ENCODE data around the gene PSAT1. TPM values are rescaled to one million over a fixed set of nuclear protein-coding genes. Genes with fewer than 3 reads are reported as not detected.

The PSAT1 gene
- total RNA-seq, 1 donor from 2014 or later, result 83.3 TPM

DNA sequence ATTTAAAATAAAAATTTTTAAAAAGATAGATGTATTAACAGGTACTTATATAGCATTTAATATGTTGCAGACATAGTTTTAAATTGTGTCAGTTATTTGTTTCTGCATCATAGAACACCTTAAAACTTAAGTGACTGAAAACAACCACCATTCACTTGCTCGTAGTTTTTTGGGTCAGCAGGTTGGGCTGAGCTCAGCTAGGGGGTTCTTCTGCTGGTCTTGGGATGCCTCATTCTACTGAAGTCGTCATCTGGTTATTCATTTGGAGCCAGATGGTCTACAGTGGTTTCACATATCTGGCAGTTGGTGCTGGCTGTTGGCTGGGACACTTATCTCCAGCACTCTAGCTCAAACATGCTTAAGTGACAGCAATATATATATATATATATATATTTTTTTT is 29.6 kb downstream of the PSAT1 start:
- Mint-ChIP-seq H3K4me1 (ENCODE audit: low read depth, unreplicated experiment) (peaks cover 16% of the 10 kb centered on the region), H3K27me3 (ENCODE audit: unreplicated experiment) (peaks cover 2% of the 10 kb centered on the region), H3K4me3 (ENCODE audit: unreplicated experiment) (no peak overlapping the region), H3K36me3 (ENCODE audit: unreplicated experiment) (peaks cover 8% of the 10 kb centered on the region), H3K27ac (ENCODE audit: unreplicated experiment) (no peak overlapping the region), H3K9me3 (ENCODE audit: unreplicated experiment) (peaks cover 4% of the 10 kb centered on the region)
- TF ChIP-seq, protein P1, sequence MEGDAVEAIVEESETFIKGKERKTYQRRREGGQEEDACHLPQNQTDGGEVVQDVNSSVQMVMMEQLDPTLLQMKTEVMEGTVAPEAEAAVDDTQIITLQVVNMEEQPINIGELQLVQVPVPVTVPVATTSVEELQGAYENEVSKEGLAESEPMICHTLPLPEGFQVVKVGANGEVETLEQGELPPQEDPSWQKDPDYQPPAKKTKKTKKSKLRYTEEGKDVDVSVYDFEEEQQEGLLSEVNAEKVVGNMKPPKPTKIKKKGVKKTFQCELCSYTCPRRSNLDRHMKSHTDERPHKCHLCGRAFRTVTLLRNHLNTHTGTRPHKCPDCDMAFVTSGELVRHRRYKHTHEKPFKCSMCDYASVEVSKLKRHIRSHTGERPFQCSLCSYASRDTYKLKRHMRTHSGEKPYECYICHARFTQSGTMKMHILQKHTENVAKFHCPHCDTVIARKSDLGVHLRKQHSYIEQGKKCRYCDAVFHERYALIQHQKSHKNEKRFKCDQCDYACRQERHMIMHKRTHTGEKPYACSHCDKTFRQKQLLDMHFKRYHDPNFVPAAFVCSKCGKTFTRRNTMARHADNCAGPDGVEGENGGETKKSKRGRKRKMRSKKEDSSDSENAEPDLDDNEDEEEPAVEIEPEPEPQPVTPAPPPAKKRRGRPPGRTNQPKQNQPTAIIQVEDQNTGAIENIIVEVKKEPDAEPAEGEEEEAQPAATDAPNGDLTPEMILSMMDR (IDR thresholded peaks at IDR 0.05; ENCODE audit: partially characterized antibody, unreplicated experiment), result no peak
- DNase-seq, result no peak

DNA sequence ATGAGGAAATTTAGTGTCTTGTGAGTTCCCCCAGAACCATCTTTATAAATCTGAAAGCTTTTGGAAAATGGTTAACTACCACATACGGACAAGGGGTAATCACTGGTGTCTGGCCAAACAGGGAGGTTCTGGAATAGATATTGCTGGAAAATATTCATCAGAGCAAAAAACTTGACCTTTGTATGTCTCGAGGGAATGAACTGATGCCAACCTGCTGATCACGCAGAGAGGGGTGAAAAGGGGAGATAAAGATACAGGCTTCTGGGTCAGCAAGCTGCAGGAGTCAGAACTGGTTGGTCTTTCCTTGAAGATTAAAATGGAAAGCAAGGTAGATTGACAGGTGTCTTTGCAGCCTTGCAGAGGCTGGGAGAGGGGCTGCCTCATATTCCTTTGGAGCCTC is 35.5 kb downstream of the PSAT1 start:
- H3K27me3 Mint-ChIP-seq (ENCODE audit: unreplicated experiment), result peaks cover 2% of the 10 kb centered on the region
- TF ChIP-seq, protein P1 (IDR thresholded peaks at IDR 0.05; ENCODE audit: partially characterized antibody, unreplicated experiment), result no peak
- peaks cover 32% of the 10 kb centered on the region for H3K36me3 Mint-ChIP-seq (ENCODE audit: unreplicated experiment)
- H3K4me3 Mint-ChIP-seq (ENCODE audit: unreplicated experiment), result no peak overlapping the region
- peaks cover 2% of the 10 kb centered on the region for H3K9me3 Mint-ChIP-seq (ENCODE audit: unreplicated experiment)
- no peaks in the 10 kb centered on the region for H3K4me1 Mint-ChIP-seq (ENCODE audit: low read depth, unreplicated experiment)
- no peak overlapping the region for H3K27ac Mint-ChIP-seq (ENCODE audit: unreplicated experiment)
- DNase-seq, result no peak

DNA sequence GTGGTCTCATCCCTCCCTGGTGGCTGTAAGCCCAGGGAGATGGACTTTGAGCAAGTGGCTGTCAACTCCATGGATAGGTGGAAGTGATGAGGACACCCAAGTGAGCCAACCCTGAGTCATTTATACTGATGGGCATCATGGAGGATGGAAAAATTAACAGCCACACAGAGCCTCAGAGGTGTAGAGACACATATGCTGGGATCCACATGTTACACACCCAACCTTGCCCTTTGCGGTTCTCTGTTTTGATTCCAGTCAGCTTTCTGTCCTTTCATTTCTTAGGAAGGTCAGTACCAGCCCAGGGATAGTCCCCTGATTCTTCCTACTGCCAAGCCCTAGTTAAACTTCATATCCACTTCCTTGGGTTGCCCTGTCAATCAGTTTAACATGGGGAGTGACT is 51.9 kb downstream of the PSAT1 start:
- Mint-ChIP-seq H3K27ac (ENCODE audit: unreplicated experiment) (no peak overlapping the region), H3K9me3 (ENCODE audit: unreplicated experiment) (no peaks in the 10 kb centered on the region), H3K36me3 (ENCODE audit: unreplicated experiment) (no peaks in the 10 kb centered on the region), H3K4me3 (ENCODE audit: unreplicated experiment) (no peak overlapping the region), H3K27me3 (ENCODE audit: unreplicated experiment) (no peaks in the 10 kb centered on the region), H3K4me1 (ENCODE audit: low read depth, unreplicated experiment) (no peaks in the 10 kb centered on the region)
- no peak for DNase-seq
- TF ChIP-seq, protein P1 (IDR thresholded peaks at IDR 0.05; ENCODE audit: partially characterized antibody, unreplicated experiment), result no peak

DNA sequence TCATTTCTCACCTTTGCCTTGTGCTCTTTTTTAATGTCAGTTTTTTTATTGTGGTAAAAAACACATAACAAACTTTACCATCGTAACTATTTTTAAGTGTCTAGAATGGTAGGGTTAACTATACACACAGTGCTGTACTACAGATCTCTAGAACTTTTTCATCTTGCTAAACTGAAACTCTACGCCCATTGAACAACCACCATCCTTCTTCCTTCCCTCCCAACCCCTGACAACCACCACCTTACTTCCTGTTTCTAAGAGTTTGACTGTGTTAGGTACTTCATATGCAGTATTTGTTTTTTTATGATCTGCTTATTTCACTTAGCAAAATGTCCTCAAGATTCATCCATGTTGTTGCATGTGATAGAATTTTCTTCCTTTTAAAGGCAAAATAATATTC is 54.9 kb downstream of the PSAT1 start:
- Mint-ChIP-seq H3K9me3 (ENCODE audit: unreplicated experiment) (no peaks in the 10 kb centered on the region), H3K4me1 (ENCODE audit: low read depth, unreplicated experiment) (no peaks in the 10 kb centered on the region), H3K27ac (ENCODE audit: unreplicated experiment) (no peak overlapping the region), H3K27me3 (ENCODE audit: unreplicated experiment) (no peaks in the 10 kb centered on the region), H3K4me3 (ENCODE audit: unreplicated experiment) (no peak overlapping the region), H3K36me3 (ENCODE audit: unreplicated experiment) (no peaks in the 10 kb centered on the region)
- TF ChIP-seq, protein P1 (IDR thresholded peaks at IDR 0.05; ENCODE audit: partially characterized antibody, unreplicated experiment), result no peak
- DNase-seq, result no peak

DNA sequence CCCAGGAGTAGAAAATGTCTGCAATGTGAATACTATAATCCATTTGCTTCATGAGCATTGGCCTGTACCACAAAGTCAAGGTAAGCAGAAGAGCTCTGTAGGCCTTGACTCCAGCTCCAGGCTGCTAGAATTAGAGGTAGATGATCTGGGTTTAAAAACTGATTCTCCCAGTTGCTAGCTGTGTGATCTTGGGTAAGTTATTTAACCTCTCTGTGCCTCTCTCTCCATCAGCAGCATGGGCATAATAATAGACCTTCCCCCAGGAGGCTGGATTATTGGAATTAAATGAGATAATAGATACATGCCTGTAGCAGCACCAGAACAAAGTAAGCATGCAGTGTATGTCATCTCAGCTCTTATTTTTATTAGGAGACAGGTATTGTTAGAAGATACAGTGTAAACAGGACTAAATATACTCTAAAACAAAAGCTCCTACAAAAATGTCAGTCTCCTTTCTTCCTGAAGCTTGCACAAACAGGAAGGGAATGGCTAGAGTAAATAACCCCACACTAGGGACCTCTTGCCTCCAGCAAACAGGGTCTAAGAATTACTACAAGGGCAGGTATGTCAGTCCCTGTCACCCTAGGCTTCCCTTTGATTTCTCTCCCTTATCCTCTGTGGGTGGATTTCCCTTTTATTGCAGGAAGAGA is 57.5 kb downstream of the PSAT1 start:
- Mint-ChIP-seq H3K27ac (ENCODE audit: unreplicated experiment) (no peak overlapping the region), H3K27me3 (ENCODE audit: unreplicated experiment) (peaks cover 2% of the 10 kb centered on the region), H3K36me3 (ENCODE audit: unreplicated experiment) (no peaks in the 10 kb centered on the region), H3K9me3 (ENCODE audit: unreplicated experiment) (peaks cover 2% of the 10 kb centered on the region), H3K4me3 (ENCODE audit: unreplicated experiment) (no peak overlapping the region), H3K4me1 (ENCODE audit: low read depth, unreplicated experiment) (no peaks in the 10 kb centered on the region)
- TF ChIP-seq, protein P1 (IDR thresholded peaks at IDR 0.05; ENCODE audit: partially characterized antibody, unreplicated experiment), result no peak
- DNase-seq, result no peak

Measured in glutamatergic neuron (in vitro differentiated cells).